HS-27A (cell line): Measurements from ENCODE around the gene DOCK8.
"Not testable (repeated sequence)": the region's sequence is repeated elsewhere in the genome, so short reads cannot be mapped to it uniquely, and the experiment has no call there.

Experiments used
- DNase-seq: peaks from one replicate; pipeline ENCODE4 v3.0.0-alpha.2; 2012; ENCODE audit warnings: low read depth, missing footprints

The DOCK8 gene

GRCh38 chr9:365436-365835, 150.8 kb downstream of the DOCK8 start:
- no peak for DNase-seq

DNA sequence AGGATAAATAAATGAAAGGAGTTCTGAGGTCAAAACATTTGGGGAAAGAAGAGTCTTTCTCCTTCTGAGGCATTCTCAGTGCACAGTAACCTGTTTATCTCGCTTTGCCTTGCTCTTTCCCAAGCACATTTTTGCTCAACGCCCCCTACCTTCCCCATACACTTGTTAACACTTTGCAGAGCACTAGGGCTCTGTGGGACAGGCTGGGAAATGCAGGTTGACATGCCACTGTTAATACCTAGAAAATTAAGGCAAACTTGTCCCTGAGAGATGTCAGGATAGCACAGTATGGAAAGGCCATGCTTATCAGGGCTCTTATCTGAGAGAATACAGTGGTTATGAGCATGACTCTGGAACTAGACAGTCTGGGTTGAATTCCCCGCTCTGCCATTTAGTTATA, 152.0 kb downstream of the DOCK8 start:
- no peak for DNase-seq

- no peak for DNase-seq
Measured at GRCh38 chr9:370086-370485, 155.4 kb downstream of the DOCK8 start.

GRCh38 chr9:371349-371748, 156.7 kb downstream of the DOCK8 start:
- DNase-seq = no peak

- DNase-seq = no peak
Measured at GRCh38 chr9:372128-372527, 157.5 kb downstream of the DOCK8 start.

GRCh38 chr9:373759-374206, 159.1 kb downstream of the DOCK8 start:
- DNase-seq = no peak

GRCh38 chr9:374736-375135, 160.1 kb downstream of the DOCK8 start:
- DNase-seq = no peak

GRCh38 chr9:376115-376514, 161.4 kb downstream of the DOCK8 start:
- no peak for DNase-seq

- DNase-seq = no peak
Measured at GRCh38 chr9:378263-378662, 163.6 kb downstream of the DOCK8 start.

DNA sequence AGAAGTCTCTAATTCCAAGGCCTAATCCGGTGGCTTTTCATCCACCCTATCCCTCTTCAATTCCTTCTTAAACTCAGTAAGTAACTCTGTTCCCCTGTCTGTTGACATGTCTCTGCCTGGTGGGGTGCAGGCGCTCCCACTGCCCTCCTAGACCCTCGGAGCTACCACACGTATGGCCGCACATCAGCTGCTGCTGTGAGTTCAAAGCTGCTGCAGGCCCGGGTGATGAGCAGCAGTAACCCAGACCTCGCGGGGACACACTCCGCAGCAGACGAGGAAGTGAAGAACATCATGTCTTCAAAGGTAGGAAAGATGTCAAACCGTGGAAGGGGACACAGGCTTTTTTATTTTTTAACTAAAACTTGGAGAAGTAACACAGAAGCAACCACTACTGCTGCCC, 167.7 kb downstream of the DOCK8 start:
- no peak for DNase-seq

DNA sequence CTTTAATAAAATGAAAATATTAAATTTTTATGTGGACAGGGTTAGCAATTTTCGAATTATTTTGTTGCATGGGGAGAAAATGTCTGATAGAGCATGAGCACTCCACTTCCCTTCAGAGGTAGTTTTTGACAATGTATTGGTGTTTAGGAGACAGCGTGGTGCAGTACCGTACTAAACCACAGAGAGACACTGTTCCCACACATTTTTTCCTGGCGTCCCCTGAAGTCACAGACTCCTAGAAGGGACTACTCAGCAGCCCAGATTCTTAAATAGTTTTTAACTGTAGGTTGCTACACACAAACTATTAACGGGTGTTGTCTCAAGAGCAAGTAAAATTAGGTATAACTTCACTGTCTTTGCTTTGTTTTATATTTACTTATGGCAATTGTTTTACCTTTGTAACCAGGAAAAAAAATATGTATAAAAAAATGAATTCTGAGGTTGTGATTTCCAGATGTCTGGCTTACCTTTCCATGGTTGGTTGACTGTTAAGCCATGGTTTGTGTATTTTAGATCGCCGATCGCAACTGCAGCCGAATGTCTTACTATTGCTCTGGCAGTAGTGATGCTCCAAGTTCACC, 171.2 kb downstream of the DOCK8 start:
- DNase-seq = no peak

GRCh38 chr9:389159-389558, 174.5 kb downstream of the DOCK8 start:
- DNase-seq = no peak

DNA sequence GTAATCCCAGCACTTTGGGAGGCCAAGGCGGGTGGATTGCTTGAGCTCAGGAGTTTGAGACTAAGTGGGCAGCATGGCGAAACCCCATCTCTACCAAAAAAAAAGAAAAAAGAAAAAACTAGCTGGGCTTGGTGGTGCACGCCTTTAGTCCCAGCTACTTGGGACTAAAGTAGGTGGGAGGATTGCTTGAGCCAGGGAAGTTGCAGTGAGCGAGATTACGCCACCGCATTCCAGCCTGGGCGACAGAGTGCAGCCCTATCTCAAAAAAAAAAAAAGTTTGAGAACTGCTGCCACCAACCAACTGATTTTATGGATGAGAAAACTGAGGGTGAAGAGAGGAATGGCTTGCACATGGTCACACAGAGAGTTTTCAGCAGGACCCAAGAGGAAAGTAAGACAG, 175.1 kb downstream of the DOCK8 start:
- no peak for DNase-seq

DNA sequence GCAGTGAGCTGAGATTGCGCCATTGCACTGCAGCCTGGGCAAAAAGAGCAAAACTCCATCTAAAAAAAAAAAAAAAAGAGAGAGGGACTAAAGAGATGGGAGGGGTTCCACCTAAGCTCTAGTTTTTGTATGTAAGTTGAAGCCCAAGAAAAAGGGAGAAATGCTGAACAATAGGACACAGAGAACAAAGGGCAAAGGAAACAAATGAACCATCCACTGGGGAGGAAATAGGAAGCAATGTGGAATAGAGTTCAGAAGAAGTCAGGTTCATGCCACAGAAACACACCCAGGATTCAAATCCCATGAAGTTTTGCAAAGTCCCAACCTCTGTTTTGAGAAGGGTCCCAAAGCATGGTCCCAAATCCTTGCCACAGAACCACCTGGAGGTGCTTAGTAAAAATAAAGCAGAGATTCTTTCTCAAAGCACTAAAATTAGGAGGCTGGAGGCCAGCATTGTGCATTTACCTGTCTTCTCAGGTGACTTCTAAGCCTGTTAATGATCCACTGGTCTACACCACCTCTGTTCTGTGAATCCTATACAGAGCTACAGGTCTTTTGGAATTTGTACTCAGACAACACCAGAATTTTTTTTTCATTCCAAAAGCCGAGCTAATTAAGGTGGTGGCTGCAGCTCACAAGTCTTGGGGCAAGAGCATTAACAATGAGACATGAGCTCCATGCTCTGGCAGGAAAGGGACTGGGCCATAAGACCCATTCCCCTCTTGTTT, 177.6 kb downstream of the DOCK8 start:
- no peak for DNase-seq

GRCh38 chr9:394347-395052, 179.8 kb downstream of the DOCK8 start:
- DNase-seq = no peak

DNA sequence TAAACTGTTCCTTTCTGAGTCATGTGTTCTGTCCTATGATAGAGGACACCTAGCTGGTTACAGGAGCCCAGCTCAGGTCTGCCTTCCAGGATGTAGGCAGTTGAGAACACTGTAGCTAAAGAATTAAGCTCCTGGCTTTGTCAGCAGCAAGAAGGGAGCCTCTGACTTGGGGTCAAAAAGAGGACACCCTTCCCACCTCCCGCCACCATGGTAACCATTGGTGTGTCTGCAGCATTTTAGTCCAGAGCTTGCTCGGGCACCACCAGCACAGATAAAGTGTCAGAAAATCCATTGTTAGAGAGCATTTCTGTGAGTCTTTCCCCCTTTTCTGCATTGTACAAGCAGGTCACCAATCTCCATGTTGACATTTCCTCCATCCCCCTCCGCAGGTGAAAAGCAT, 181.7 kb downstream of the DOCK8 start:
- no peak for DNase-seq

- DNase-seq = no peak
Measured at GRCh38 chr9:398085-398484, 183.4 kb downstream of the DOCK8 start.

DNA sequence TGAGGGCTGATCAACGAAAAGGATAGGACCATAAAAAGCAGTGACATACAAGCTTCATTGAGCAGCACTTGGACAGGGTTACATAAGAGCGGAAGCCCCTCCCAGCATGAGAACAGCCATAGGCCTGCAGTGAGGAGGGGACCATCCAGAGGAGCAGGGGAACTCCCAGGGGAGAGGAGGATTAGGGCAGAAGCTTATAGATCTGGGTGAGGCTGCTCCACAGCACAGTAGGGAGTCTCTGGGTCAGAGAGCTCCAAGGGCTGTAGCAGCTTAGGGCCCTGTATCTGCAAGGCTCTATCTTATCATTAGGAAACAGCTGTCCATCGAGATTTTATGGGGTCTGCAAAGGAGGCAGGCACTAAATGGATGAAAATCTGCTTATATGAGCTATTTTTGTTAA, 186.6 kb downstream of the DOCK8 start:
- DNase-seq = no peak

DNA sequence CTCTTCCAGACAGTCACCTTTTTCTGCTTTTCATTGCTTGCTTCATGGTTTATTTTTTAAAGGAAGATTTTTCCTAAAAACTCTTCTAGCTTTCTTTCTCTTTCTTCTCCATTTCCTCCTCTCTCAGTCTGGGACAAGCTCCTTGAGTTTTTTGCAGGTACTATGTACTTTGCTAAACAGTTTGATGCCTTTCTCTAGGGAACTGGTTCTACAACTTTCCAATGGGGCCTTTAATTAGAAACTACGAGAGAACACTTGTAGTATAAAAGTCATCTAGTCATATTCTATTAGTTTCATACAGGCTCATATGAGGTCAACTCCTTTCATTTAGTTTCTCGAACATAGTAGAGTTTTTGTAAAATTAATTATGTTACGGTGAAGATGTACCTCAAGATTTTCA, 189.6 kb downstream of the DOCK8 start:
- DNase-seq = no peak

GRCh38 chr9:405341-405740, 190.7 kb downstream of the DOCK8 start:
- DNase-seq = no peak

DNA sequence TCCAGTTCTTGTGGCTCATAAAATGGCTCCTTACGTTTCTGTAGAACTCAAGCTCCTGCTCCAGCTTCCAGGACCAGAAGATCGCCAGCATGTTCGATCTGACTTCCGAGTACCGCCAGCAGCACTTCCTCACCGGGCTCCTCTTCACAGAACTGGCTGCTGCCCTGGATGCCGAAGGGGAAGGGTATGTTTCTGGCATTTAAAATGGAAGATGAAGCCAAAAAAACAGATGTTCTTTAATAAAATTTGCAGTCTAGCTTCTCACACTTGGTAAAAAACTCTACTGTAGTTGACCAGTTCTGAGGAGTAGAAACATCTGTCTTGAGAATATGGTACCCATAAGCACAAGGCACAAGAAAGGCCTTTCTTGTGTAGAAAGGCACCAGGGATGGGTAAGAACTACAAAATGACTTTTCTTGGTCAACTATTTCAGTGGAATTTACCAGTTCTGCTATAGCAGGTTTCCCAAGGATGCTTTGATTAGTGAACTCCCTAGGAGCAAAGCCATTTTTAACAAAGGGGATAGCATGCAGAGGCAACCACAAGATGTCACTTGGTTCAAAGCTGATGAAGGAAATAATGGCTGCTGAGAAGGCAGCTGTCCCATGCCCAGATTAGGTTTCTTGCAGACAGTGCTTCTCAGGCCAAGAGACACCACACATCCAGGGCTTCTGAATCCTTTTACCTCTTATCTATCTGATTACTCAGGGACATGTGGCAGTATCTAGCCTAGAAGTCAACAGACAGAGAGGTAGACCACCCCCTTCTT, 192.4 kb downstream of the DOCK8 start:
- DNase-seq = no peak

DNA sequence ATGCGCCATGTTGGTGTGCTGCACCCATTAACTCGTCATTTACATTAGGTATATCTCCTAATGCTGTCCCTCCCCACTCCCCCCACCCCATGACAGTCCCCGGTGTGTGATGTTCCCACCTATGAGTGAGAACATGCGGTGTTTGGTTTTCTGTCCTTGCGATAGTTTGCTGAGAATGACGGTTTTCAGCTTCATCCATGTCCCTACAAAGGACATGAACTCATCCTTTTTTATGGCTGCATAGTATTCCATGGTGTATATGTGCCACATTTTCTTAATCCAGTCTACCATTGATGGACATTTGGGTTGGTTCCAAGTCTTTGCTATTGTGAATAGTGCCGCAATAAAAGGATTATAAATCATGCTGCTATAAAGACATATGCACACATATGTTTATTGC, 195.0 kb downstream of the DOCK8 start:
- not testable (repeated sequence) for DNase-seq

DNA sequence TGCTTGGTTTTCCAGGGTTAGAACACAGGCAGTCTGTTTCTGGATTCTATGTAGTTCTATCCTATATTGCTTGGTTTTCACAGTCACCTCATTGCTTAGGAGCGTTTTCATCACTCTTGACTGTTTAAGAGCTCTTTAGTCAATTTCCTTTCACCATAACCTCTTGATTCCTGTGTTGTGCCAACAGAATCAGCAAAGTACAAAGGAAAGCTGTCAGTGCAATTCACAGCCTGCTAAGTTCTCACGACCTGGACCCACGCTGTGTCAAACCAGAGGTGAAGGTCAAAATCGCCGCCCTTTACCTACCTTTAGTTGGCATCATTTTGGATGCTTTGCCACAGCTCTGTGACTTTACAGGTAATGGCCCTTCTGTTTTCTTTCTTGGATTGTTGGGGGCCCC, 199.9 kb downstream of the DOCK8 start:
- no peak for DNase-seq
